Aortic smooth muscle cell (primary cell): ENCODE data around the gene ZBTB8OS. TPM values are rescaled to one million over a fixed set of nuclear protein-coding genes. Genes with fewer than 3 reads are reported as not detected.

Experiments
- total RNA-seq: library from RNA; depleted of rRNA; stranded (reverse); fragments of >200 nt; gene quantifications from 2 replicates; pipeline ENCODE4 v1.2.3, GENCODE V29; 2014

ZBTB8OS gene
- total RNA-seq = 55.9 and 68.0 TPM in 2 replicates

GRCh38 chr1:32650248-32650751 lies at the start of gene ZBTB8OS:
Gene ZBTB8OS, minus strand, starts transcription at chr1:32650550. Its CDS starts 21 bp downstream, at chr1:32650529.

GRCh38 chr1:32650752-32651460 lies 556 bp upstream of the ZBTB8OS start, which contains the start of gene RBBP4:
Gene RBBP4, plus strand, starts transcription at chr1:32651208. Its CDS starts 99 bp downstream, at chr1:32651307.

Other genes with a start within 250 kb of the ZBTB8OS start
- under 0.01 TPM in 2 replicates for gene ZBTB8B, start 185.5 kb downstream of the ZBTB8OS start, total RNA-seq
- gene ZBTB8A, start 111.1 kb downstream of the ZBTB8OS start, total RNA-seq = 6.2 and 7.3 TPM in 2 replicates
- 91.7 and 109 TPM in 2 replicates for gene RBBP4, start 658 bp upstream of the ZBTB8OS start, total RNA-seq
- gene SYNC, start 52.2 kb upstream of the ZBTB8OS start, total RNA-seq = 68.0 and 75.8 TPM in 2 replicates
- gene YARS1, start 166.8 kb upstream of the ZBTB8OS start, total RNA-seq = 80.2 and 86.5 TPM in 2 replicates
- 32.9 and 51.2 TPM in 2 replicates for gene S100PBP, start 167.1 kb upstream of the ZBTB8OS start, total RNA-seq
- gene FNDC5, start 220.4 kb upstream of the ZBTB8OS start, total RNA-seq = 0.87 and 1.2 TPM in 2 replicates
- gene HPCA, start 235.9 kb upstream of the ZBTB8OS start, total RNA-seq = not detected in 2 replicates